Measurements from ENCODE around the gene TRPV5.

TRPV5 gene

DNA sequence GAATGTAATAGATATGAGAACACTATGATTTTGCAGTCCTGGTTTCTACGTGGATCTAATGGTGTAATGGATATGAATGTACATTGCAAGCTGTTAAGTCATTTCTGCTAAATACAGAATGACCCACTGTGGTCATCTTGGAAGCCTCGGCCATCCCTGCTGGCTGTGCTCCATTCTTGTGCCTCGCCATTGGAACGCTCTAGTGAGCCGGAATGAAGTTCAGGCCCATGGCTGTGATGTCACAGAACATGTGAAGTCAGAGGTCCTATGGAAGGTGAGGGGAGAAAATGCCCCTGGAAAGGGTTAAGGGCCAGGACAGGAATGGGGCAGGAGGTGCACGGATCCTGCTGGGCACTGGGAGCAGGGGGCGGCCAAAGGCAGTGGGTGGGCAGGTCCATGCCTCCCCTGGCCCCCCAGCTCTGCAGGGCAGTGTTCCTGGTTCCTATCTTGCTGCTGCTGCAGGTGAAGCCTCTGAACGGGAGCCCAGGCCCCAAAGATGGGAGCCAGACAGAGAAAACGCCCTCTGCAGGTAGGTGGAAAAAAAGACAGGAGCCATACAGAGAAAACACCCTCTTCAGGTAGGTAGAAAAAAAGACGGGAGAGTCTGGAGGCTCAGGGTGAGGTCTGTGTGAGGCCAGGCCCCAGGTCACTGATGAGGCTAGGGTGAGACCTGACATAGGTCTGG, 5.8 kb upstream of the TRPV5 start, which contains the start of gene LLCFC1:
LLCFC1 (plus strand) TSS at position 259 of the 685 bp plus-strand sequence; CDS start at position 397, 138 bp downstream.
- no peak for DNase-seq

GRCh38 chr7:142938611-142939010, 5.1 kb upstream of the TRPV5 start:
- DNase-seq: no peak

GRCh38 chr7:142935941-142936565, 2.5 kb upstream of the TRPV5 start:
- no peak for DNase-seq

GRCh38 chr7:142934056-142934455, 510 bp upstream of the TRPV5 start:
- DNase-seq: no peak

GRCh38 chr7:142933092-142933475, 462 bp downstream of the TRPV5 start:
- DNase-seq: no peak

DNA sequence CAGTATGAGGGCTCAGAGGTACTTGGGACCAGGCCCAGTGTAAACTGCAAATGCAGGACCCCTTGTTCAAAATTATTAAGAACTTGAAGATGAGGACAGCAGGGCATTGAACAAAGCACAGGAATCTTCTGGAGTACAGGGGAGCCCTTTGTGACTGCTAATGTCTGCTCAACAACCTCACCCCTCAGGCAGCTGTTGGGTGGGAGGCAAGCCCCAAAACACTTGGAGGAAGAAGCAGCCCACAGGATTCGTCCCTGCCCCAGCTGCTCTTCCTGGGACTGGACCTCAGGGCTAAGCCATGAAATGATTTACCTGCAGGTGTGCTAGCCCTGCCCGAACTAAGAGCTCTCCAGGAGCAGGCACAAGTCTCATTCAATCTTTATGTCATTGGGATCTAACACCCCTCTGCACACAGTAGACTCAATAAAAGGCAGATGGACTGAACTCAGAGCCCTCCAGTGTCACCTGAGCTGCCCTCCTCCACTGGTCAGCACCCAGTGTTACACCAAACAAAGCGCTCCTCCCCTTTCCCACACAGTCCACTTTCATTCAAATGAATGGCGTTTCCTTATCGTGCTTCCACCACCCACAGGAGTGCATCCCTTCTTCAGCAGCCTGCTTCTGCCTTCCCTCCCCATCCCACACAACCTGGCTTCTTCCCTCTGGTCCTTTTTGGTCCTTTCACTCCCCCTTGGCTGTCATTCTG, 1.0 kb downstream of the TRPV5 start:
- no peak for DNase-seq

DNA sequence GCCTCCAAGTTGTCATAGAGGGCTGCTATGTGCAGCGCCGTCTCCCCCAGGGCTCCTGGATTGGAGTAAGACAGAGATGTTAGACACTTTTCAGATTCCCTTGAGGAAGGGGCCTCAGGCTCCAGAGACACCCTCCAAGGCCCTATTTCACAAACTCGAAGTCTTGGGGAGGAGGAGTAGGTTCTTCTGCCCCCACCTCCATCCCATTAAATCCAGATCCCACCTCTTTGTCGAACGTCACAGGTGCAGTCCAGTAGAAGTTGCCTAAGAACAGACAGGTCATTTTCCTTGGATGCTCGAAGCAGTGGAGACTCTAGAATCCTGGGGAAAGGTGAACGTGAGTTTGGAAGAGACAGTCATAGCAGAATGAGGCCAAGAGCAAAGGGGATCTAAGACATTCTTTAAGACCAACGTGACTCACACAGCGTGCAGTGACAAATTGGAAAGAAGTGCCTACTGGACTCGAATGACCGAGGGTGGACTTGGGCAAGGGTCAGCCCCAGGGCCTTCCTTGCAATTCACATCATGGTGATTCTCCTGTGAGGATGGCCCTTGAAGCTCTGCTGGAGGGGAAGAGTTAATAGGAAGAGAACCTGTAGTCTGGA, 3.3 kb downstream of the TRPV5 start:
- no peak for DNase-seq

DNA sequence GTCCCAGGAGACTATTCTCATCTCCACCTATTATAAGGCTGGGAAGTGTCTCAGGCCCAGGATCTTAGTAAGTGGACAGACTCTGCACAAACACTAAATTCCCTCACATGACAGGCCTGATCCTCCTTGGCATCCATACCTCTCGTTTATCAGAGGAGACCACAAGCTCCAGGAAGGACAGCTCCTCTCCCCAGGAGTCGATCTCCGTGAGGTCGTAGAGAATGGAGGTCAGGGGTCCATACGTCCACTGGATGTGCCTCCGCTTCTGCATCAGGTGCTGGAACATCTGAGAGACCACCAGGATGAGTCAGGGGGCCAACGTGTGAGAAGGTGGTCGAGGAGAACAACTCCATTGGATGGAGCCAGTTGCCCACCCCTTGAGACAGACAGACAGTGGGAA, 5.6 kb downstream of the TRPV5 start:
- no peak for DNase-seq

DNA sequence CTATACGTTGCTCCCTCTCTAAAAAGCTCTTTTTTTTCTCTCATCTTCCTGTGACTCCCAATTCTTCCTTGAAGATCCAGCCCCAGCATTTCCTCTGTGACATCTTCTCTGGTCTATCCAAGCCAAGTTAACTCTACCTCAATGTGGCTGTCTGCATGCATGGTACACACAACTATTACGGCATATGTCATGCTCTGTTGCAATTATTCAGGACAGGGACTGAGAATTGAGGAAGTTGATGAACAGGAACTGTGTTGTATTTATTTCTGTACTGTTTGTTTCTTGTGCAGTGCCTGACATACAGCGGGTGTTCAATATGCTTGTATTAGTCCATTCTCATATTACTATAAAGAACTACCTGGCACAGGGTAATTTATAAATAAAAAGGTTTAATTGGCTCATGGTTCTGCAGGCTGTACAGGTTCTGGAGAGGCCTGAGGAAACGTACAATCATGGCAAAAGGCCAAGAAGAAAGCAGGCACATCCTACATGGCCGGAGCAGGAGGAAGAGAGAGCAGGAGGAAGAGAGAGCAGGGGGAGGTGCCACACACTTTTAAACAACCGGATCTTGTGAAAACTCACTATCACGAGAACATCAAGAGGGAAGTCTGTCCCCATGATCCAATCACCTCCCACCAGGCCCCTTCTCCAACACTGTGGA, 6.3 kb downstream of the TRPV5 start:
- no peak for DNase-seq

GRCh38 chr7:142925413-142925812, 8.1 kb downstream of the TRPV5 start:
- no peak for DNase-seq

DNA sequence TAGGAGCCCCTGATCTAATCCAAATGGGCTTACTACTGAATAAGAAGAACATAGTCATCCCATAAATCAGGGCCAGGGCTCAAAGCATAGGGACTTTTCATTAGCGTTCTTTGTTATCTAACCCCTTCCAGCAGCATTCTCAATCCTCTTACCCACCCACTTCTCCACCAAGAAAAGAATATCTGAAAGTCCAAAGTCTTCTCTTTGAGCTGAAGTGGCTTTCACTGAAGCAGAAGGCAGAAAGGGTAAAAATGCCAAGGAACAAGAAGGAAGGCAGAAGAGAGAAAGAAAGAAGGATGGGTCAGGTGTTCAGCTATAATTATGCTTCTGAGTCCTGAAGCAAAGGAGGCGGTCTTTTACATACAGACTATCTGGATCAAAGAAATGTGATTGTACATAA, 10.2 kb downstream of the TRPV5 start:
- DNase-seq: no peak

- no peak for DNase-seq
Observed at GRCh38 chr7:142919656-142920055, 13.9 kb downstream of the TRPV5 start.

DNA sequence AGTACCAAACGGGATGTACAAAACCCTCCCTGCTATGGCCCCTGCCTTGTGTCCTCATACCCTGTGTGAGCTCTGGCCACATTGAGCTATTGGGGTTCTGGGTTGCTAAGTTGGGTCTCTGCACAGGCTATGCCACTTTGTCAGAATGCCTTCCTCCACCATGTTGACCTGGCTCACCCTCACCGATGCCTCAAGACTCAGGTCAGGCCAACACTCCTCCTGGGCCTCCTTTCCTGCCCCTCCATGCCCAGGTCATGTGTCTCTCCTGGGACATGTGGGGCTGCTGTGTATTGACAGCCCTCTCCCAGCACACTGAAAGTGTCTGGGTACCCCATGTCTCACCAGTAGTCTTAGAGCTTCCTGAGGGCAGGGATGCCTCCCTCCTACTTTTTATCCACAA, 14.6 kb downstream of the TRPV5 start:
- DNase-seq: no peak

GRCh38 chr7:142917447-142917846, 16.1 kb downstream of the TRPV5 start:
- DNase-seq: no peak

- DNase-seq: no peak
Observed at GRCh38 chr7:142916508-142916907, 17.0 kb downstream of the TRPV5 start.

- no peak for DNase-seq
Observed at GRCh38 chr7:142915315-142915714, 18.2 kb downstream of the TRPV5 start.

- DNase-seq: no peak
Observed at GRCh38 chr7:142914121-142914520, 19.4 kb downstream of the TRPV5 start.

- no peak for DNase-seq
Observed at GRCh38 chr7:142913566-142913965, 20.0 kb downstream of the TRPV5 start.

GRCh38 chr7:142913051-142913450, 20.5 kb downstream of the TRPV5 start:
- no peak for DNase-seq

GRCh38 chr7:142910481-142910880, 23.1 kb downstream of the TRPV5 start:
- no peak for DNase-seq

GRCh38 chr7:142910031-142910433, 23.5 kb downstream of the TRPV5 start:
- no peak for DNase-seq

GRCh38 chr7:142908921-142909890, 24.3 kb downstream of the TRPV5 start:
- DNase-seq: no peak

Data from NCI-H2227 treated with DMSO at 0.1 percent for 48 hours (cell line).